BE2C (cell line): ENCODE measurements around the gene KDM2A.
A peak's percentile ranks its signal among the peaks of the same experiment; 100 is the strongest.

Experiments used
- DNase-seq: peaks from one replicate; pipeline ENCODE4 v3.0.0-alpha.2; 2020
- H3K27me3 ChIP-seq: fragments of 250-450 bp; sonication (Bioruptor Pico); 2 replicates; pipeline ENCODE4 v1.5.1; 2020; ENCODE audit warnings: mild to moderate bottlenecking
- H3K36me3 ChIP-seq: fragments of 250-450 bp; sonication (Bioruptor Pico); 2 replicates; pipeline ENCODE4 v1.5.1; 2020; ENCODE audit warnings: mild to moderate bottlenecking
- H3K4me1 ChIP-seq: fragments of 250-450 bp; sonication (Bioruptor Pico); 2 replicates; pipeline ENCODE4 v1.5.1; 2020
- H3K4me3 ChIP-seq: 2 replicates; pipeline ENCODE4 v1.5.1; 2011; ENCODE audit warnings: low read depth, low read length
- H3K9me3 ChIP-seq: fragments of 250-450 bp; sonication (Bioruptor Pico); 2 replicates; pipeline ENCODE4 v1.5.1; 2020
- TF ChIP-seq, protein P1 (sequence below): IDR thresholded peaks from 2 replicates; pipeline ENCODE4 v1.5.1; 2012; ENCODE audit warnings: mild to moderate bottlenecking, low read depth, low read length

Gene KDM2A

DNA sequence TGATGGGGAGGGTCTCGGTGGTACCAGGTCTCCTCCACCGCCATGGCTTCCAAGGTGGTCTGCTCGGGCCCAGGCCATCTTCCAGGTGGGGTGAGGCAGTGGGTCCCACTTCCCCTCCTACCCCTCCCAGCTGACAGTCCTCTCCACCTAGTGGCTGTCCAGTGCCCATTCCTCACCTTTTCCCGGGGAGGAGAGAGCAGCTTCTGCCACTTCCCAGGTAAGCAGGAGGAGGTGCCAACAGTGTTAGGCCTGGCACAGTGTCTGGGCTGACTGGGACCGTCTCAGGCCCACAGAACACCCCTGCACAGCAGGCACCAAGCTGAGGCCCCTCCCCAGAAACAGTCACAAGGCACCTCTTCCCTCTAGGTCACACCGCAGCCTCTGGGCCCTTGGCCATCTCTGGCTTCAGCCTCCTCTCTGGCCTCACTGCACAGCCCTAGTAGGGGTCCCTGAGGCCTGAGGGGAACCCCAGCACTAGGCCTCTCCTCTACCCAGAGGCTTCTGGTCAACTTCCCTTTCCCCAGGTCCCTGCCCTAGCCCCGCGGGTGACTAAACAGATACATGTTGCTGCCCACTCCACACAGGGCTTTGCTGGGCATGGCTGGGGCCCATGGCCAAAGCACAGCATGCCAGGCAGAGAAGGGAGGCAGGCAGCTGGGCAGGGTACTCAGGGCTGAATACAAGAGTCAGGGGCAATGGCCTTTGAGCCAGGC lies 167.7 kb downstream of the KDM2A start:
- Histone ChIP-seq H3K9me3 (no peaks in the 10 kb centered on the region), H3K4me1 (peaks cover 10% of the 10 kb centered on the region), H3K36me3 (peaks cover 56% of the 10 kb centered on the region), H3K27me3 (no peaks in the 10 kb centered on the region), H3K4me3 (no peak overlapping the region)
- TF ChIP-seq, protein P1, sequence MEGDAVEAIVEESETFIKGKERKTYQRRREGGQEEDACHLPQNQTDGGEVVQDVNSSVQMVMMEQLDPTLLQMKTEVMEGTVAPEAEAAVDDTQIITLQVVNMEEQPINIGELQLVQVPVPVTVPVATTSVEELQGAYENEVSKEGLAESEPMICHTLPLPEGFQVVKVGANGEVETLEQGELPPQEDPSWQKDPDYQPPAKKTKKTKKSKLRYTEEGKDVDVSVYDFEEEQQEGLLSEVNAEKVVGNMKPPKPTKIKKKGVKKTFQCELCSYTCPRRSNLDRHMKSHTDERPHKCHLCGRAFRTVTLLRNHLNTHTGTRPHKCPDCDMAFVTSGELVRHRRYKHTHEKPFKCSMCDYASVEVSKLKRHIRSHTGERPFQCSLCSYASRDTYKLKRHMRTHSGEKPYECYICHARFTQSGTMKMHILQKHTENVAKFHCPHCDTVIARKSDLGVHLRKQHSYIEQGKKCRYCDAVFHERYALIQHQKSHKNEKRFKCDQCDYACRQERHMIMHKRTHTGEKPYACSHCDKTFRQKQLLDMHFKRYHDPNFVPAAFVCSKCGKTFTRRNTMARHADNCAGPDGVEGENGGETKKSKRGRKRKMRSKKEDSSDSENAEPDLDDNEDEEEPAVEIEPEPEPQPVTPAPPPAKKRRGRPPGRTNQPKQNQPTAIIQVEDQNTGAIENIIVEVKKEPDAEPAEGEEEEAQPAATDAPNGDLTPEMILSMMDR: no peak
- no peak for DNase-seq

DNA sequence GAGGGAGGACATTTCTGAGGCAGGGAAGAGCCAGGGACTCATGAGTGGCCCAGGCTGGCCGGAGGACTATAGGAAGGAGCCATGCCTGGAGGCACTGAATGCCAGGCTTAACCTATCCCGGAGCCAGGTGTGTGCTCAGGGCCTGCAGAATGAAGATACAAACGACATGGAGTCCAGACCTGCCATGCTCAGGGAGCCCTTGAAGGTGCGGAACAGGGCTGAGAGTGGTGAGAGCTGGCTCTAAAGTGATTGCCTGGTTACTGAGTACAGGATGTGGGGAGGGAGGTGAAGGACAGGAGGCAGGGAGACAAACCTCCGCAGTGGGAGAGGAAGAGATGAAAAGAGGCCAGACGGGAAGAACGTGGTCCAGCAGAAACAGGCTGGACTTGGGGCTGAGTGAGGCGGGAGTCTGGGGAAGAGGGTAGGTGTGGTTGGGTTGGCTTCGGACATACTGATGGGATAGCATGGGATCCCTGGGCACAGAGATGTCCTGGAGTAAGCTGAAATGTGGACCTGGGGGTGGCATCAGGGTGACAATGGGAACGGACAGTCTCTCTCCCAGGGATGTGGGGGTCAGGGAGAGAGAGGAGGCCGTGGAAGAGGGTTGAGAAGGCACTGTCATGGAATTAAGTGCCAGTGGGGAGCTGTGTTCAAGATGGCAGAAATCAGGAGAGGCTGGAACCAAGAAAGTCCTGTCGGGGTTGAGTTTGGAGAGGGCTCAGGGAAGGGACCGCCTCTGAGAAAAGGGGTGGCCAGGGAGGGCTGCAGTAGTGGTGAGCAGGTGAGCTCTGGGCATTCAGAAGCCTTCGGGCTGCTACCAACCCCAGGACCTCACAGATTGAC lies 168.5 kb downstream of the KDM2A start:
- Histone ChIP-seq H3K4me3 (peak overlapping the region; percentile 77), H3K4me1 (peaks cover 10% of the 10 kb centered on the region), H3K36me3 (peaks cover 53% of the 10 kb centered on the region), H3K9me3 (no peaks in the 10 kb centered on the region), H3K27me3 (no peaks in the 10 kb centered on the region)
- DNase-seq: no peak
- TF ChIP-seq, protein P1: no peak

DNA sequence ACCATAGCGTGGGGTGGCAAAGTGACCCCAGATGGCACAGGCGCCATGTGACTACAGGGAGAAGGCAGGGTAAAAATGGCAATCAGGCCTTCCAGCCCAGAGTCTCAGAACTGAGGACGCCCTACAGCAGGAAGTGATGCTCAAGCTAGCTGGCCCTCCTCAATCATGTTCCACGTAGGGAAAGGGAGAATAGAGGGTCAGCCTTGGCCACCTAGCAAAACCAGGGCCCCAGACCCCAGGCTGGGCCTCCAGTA lies 169.1 kb downstream of the KDM2A start:
- Histone ChIP-seq H3K4me3 (peak overlapping the region; percentile 77), H3K36me3 (peaks cover 51% of the 10 kb centered on the region), H3K4me1 (peaks cover 10% of the 10 kb centered on the region), H3K27me3 (no peaks in the 10 kb centered on the region), H3K9me3 (no peaks in the 10 kb centered on the region)
- TF ChIP-seq, protein P1: no peak
- DNase-seq: no peak

DNA sequence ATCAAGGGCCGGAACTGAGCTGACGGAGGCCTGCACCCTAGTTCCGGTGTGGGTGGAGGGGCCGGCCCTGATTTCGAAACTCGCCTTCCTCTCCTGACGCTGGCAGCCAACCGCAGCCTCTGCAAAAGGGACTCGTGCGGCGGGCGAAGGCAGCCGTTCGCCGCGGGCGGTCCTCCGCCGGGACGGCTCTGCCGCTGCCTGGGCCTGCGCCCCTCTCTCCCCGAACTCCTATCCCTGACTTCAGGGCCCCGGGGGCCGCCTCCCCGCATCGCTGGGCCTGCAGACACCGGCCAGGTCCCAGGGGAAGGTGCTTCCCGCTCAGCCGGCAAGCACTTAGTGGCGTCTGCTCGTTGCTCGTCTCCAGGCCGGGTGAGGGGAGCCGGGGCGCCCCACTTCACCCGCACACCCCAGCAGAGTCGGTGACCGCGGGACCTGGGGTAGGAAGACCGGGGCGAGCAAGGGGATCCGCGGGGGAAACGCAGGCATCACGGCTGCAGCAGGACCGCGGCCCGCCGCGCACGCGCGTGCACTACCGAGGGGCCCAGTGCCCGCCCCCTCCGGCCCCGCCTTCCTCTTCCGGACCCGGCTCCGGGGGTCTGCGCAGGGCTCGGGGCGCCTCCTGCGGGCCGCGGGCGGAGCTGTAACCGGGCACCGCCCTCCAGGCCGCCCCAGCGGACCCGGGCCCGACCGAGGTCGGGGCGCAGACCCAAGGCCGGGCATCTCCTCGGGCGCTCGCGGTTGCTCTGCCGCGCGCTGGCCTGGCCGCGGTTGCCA lies 169.6 kb downstream of the KDM2A start:
- no peaks in the 10 kb centered on the region for H3K27me3 ChIP-seq
- peak overlapping the region; percentile 77 for H3K4me3 ChIP-seq
- no peaks in the 10 kb centered on the region for H3K9me3 ChIP-seq
- DNase-seq: peak; percentile 96
- peaks cover 10% of the 10 kb centered on the region for H3K4me1 ChIP-seq
- TF ChIP-seq, protein P1: no peak; the same call in 1 of the 2 replicates
- H3K36me3 ChIP-seq: peaks cover 47% of the 10 kb centered on the region

DNA sequence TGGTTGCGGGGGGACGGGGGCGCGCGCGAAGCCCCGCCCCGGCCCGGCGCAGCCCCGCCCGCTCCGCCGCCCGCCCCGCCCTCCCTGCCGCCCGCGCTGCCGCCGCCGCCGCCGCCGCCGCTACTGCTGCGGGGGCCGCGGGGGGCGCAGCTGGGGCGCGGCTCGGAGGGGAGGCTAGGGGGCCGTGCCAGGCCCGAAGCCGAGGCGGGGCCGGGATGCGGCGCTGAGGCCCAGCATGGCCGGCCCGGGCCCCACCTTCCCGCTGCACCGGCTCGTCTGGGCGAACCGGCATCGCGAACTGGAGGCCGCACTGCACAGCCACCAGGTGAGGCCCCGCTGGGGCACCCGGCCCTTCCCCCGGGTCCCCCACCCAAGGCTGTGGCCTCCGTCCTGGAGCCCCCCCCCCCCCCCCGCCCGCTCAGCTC lies 170.2 kb downstream of the KDM2A start, which contains the start of gene ANKRD13D:
TSS of gene ANKRD13D (plus strand) at position 78 of the 425 bp plus-strand sequence. CDS start at position 236, 158 bp downstream.
- Histone ChIP-seq H3K4me3 (peak within 1 kb of the TSS; percentile 77), H3K4me1 (peaks cover 10% of the 10 kb centered on the region), H3K27me3 (no peaks in the 10 kb centered on the region), H3K36me3 (peaks cover 41% of the 10 kb centered on the region), H3K9me3 (no peaks in the 10 kb centered on the region)
- TF ChIP-seq, protein P1: no peak
- DNase-seq: no peak
